LNCAP (cell line): ENCODE measurements around the gene SERPINI1.

Experiments
- TF ChIP-seq, protein P1 (sequence below): fragments of 450-650 bp; IDR thresholded peaks from 2 replicates; pipeline ENCODE4 v1.5.1; 2017; ENCODE audit warnings: mild to moderate bottlenecking

Gene SERPINI1

DNA sequence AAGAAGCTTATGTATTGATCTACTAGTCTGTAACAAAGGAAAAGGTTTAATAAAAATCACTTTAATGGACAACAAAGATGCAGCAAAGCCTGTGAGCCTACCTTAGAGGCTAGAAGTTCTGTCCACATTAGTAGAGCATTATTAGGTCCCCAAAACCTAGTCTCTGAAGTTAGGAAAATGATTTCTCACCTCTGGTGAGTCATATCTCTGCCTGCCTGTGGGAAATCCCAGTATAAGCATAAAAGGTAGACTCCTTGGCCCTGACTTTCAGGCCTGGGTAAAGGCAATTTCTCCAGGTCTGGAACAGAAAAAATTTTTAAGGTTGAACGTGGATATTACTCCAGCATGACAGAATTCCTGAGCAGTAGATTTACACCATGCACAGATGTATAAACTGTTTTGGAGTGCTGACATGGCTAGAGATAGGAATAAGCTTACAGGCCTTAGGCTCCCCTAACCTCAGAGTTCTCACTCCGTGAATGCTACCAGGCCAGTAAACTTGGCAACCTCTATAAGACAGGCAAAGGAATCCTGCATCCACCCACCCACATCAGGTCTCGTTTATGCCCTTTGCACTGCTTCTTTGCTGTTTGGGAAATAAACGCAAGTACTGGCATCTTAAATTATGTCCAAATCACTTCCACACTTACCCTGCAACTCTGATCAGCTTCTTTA lies 104.1 kb downstream of the SERPINI1 start:
- TF ChIP-seq, protein P1, sequence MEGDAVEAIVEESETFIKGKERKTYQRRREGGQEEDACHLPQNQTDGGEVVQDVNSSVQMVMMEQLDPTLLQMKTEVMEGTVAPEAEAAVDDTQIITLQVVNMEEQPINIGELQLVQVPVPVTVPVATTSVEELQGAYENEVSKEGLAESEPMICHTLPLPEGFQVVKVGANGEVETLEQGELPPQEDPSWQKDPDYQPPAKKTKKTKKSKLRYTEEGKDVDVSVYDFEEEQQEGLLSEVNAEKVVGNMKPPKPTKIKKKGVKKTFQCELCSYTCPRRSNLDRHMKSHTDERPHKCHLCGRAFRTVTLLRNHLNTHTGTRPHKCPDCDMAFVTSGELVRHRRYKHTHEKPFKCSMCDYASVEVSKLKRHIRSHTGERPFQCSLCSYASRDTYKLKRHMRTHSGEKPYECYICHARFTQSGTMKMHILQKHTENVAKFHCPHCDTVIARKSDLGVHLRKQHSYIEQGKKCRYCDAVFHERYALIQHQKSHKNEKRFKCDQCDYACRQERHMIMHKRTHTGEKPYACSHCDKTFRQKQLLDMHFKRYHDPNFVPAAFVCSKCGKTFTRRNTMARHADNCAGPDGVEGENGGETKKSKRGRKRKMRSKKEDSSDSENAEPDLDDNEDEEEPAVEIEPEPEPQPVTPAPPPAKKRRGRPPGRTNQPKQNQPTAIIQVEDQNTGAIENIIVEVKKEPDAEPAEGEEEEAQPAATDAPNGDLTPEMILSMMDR = no peak

DNA sequence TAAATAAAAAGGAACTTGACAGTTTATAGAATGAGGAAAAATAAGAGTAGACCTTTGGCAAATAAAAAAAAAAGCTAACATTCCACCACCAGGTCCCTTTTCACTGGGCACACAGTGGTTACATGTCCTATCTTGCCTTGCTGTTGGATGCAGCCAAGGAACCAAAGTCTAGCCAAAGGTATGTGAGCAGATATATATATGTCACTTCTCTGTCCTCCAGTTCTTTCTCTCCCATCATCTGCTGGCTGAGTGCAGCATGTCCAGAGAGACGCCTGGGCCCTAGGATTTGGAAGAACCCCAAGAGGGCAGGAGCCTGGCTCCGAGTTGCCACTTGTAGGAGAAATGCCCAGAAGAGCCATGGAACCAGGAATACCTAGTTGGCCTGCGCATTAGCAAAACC lies 104.7 kb downstream of the SERPINI1 start:
- TF ChIP-seq, protein P1 = no peak

DNA sequence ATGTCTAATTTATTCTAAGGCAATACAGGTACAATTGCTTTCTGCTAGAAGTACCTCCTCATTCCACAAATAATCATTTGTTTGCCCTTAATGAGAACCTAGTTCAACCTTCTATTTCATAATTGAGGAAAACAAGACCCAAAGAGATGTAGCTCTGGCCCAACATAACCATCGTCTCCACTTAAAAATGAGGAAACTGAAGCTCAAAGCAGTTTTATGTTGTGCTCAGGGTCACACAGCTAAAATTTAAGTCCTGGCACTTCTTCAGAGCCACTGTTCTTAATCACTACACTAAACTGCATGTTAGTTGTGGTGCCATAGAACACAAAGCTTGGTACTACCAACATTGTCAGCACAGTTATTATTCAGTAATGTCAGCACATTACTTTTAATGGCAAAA lies 108.0 kb downstream of the SERPINI1 start:
- TF ChIP-seq, protein P1 = no peak

DNA sequence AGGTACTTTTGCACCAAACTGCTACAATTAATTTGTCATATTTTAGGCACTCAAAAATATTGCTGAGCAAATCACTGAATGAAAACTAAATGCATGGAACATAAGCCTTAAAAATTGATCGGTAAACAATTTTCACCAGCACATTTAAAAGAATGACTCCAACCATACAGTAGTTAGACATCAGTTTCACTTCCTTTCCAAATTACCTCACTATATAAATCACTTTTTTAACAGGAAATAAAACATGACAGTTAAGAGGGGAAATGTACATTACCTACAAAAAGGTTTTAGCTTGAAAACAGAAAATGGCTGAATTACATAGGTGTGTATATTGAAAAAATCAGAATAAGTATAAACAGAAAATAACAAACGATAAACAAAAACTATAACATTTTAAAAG lies 108.4 kb downstream of the SERPINI1 start:
- TF ChIP-seq, protein P1 = no peak

DNA sequence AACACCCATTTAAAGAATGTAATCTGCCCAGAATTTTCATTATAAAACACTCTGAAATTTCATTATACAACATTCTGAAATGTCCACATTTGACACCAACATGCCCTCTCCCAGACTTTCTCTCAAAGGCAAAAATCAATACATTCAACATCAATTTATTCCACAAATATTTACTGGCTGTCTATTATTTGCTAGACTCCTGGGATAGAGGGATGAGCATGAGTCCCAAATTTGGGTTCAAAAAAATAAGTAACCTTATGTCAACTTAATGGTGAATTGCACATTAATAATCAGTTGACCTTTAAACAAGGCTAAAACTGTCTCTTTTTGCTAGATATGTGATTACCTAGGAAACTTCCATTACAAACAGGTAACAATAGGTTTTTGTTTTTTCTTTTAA lies 109.0 kb downstream of the SERPINI1 start:
- TF ChIP-seq, protein P1 = no peak

DNA sequence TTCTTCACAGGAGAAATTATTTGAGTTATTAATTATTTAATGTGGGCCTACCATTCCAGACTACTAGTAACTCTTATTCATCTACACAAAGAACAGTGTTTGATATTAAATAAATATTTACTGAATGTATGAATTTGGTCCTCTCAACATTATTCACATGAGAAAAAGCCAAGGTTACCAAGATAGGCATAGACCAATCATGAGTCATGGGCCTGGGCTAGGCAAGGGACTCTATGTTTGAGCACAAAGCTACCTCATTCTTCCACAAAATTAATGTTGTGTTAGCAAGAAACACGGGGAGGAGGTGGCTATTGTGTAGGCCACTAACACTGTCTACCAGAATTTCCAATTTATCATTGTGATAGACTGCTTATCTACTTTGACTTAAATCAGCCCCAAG lies 115.7 kb downstream of the SERPINI1 start:
- TF ChIP-seq, protein P1 = no peak

DNA sequence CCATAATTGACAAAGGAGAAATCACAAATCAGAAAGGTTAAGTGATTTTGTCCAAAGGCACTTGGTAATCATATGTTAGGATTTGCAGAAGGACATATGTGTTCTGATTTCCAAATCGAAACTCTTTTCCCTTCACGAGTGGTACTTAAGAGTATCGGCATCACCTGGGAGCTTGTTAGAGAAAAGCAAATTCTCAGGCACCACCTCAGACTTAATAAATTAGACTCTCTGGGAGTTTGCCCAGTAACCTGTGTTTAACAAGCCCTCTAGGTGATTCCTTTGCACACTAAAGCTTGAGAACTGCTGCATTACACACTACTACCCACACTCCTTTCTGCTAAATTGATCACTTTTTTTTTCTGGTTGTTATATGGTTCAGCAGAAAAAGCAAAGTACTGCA lies 116.2 kb downstream of the SERPINI1 start:
- TF ChIP-seq, protein P1 = no peak

DNA sequence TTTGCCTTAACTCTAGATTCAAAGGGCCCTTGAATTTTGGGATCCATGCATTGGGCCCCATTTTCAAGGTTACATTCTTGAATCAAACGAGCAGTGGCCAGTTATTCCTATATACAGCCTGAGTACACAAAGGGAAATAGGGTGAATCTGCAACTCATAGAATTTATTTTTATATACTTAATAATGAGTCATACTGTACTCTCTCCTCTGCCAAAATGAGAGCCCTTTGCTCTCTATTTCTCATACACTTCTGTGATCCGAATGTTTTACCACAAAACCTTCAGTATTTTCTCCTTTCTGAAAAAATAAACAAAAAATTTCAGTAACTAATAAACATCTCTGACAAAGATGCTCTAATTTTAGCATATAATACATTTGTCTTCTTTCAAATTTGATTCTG lies 116.7 kb downstream of the SERPINI1 start:
- TF ChIP-seq, protein P1 = no peak
